AG04450 (cell line): Measurements from ENCODE around the gene CFAP20DC. TPM values are rescaled to one million over a fixed set of nuclear protein-coding genes. Genes with fewer than 3 reads are reported as not detected.

Experiments used
- CTCF ChIA-PET: fragments of 300-600, 350-600 bp; formaldehyde crosslinking; extraction: SDS; loops from one replicate; lab custom pipeline; 2022; ENCODE audit warnings: antibody characterized with exemption, inconsistent platforms; lab: Charles Lee
- POLR2A ChIA-PET: fragments of 350-600 bp; formaldehyde crosslinking; extraction: SDS; loops from one replicate; lab custom pipeline; 2021; ENCODE audit warnings: antibody characterized with exemption, inconsistent platforms; lab: Yijun Ruan, JAX
- DNase-seq: peaks from one replicate; pipeline ENCODE4 v3.0.0-alpha.2; 2011; ENCODE audit warnings: low read depth, low spot score
- H3K27ac ChIP-seq: one replicate; pipeline ENCODE4 v1.5.1; 2012; ENCODE audit warnings: low read depth, low read length, control low read depth
- H3K27me3 ChIP-seq: one replicate; pipeline ENCODE4 v1.6.0; 2012; ENCODE audit warnings: low read length; ENCODE audit not compliant: control insufficient read depth, insufficient read depth
- H3K4me3 ChIP-seq: 2 replicates; pipeline ENCODE4 v1.5.1; 2011; ENCODE audit warnings: mild to moderate bottlenecking, low read depth, low read length, control low read depth
- H3K9me3 ChIP-seq: 2 replicates; pipeline ENCODE4 v1.5.1; 2012; ENCODE audit warnings: low read length; ENCODE audit not compliant: control insufficient read depth, insufficient read depth
- polyA plus RNA-seq: library from polyadenylated mRNA; depleted of rRNA; stranded (reverse); fragments of >200 nt; gene quantifications from 2 replicates; pipeline ENCODE4 v1.2.3, GENCODE V29; 2011
- TF ChIP-seq, protein P1 (sequence below): IDR thresholded peaks from 2 replicates; pipeline ENCODE4 v1.5.1; 2011; ENCODE audit warnings: low read depth, low read length, control low read depth, inconsistent platforms

Gene CFAP20DC
- polyA plus RNA-seq, 1 experiment: 3.5 TPM

DNA sequence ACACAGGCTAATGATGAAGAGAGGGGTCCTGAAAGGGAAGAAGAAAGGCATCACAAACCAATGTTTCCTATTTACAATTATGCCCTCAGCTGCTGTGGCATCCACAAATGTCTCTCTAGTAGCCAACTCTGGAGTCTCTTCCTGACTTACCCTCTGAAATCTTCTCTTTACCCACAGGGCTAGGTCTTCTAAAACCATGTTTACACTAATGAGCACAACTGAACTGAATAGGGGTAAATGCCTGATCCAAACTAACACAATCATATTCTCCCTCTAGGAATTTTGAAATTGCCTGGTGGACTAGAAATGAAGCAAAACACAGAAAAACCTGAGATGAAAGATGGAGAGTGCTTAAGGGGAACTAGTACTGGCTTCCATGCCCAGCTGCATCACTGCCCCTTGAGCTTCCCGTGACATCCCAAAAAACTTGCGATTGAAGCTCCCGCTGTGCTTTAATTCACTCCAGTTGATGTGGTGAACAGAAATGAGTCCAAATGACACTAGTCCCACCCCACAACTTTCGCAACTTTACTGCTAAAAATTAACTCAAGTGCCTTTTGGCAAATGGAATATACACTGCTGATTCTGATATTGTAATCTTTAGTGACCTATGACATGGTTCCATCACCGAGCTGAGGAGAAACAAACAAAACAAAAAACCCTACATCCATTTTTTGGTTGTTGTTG, 32.8 kb downstream of the CFAP20DC start:
- no peaks in the 10 kb centered on the region for H3K9me3 ChIP-seq
- H3K4me3 ChIP-seq: no peak overlapping the region
- POLR2A ChIA-PET: no interaction called here
- CTCF ChIA-PET: no interaction called here
- no peak for DNase-seq
- TF ChIP-seq, protein P1, sequence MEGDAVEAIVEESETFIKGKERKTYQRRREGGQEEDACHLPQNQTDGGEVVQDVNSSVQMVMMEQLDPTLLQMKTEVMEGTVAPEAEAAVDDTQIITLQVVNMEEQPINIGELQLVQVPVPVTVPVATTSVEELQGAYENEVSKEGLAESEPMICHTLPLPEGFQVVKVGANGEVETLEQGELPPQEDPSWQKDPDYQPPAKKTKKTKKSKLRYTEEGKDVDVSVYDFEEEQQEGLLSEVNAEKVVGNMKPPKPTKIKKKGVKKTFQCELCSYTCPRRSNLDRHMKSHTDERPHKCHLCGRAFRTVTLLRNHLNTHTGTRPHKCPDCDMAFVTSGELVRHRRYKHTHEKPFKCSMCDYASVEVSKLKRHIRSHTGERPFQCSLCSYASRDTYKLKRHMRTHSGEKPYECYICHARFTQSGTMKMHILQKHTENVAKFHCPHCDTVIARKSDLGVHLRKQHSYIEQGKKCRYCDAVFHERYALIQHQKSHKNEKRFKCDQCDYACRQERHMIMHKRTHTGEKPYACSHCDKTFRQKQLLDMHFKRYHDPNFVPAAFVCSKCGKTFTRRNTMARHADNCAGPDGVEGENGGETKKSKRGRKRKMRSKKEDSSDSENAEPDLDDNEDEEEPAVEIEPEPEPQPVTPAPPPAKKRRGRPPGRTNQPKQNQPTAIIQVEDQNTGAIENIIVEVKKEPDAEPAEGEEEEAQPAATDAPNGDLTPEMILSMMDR: no peak
- no peaks in the 10 kb centered on the region for H3K27me3 ChIP-seq
- no peak overlapping the region for H3K27ac ChIP-seq

DNA sequence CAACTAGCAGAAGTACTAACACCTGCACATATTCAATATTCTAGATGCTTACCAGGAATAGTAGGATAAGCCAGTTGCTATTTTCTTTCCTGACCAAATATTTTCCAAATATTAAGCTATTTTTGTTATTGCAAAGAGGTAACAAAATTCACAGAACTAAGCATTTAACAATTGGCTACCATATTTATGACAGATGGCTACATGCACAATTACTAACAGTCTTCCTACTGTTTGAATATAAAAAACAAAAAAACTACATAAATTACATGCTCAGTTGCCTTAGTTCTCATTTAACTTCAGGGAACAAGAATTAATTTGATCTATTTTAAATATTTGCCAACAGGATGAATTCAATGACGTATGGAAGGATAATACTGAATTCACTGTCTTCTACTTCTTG, 36.2 kb downstream of the CFAP20DC start:
- H3K27me3 ChIP-seq: no peaks in the 10 kb centered on the region
- TF ChIP-seq, protein P1: no peak
- no peak overlapping the region for H3K4me3 ChIP-seq
- ChIA-PET POLR2A (no interaction called here), CTCF (interaction anchor here (1.4 to 2.7 kb wide), 3 partner anchors 19 to 189 kb away, joined by 3 to 8 read pairs (median 5); no protein-coding TSS in a partner anchor)
- H3K9me3 ChIP-seq: no peaks in the 10 kb centered on the region
- H3K27ac ChIP-seq: no peak overlapping the region
- DNase-seq: no peak

DNA sequence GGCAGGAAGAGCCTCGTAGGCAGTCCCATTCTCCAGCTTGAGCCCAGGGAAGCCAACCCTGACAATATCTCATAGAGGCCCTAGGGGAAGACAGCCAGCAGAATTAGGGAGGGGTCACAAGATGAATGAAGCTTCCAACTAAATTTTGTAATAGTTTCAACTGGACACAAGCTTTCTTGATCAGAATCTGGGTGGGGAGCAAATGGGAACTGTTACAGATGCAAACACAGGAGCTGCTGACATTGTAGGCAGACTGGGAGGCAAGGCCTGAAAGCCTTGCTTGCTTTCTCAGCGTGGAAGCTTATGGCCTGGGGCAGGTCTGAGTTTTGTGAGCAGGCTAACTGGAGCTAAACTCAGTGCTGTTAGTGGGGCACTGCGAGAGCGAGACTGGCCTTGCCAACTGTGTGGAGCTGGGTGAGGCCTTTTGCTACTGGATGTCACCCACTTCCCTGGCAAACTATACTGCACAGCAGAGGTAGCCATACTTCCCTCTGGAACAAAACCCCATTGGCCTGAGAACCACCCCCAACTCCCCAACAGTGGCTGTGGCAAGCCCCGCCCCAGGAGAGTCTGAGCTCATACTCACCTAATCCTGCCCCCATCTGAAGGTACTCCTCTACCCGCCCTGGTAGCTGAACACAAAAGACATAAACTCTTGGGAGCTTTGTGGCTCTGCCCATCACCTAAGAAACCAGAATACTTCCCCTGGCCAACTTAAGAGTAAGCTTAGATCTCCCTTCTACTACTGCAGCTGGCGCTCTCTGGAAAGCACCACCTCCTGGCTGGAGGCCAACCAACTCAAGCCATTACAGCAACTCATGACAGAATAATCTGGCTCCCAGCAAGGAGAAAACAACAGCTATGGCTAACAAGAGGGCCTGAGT, 42.9 kb downstream of the CFAP20DC start:
- no peak overlapping the region for H3K4me3 ChIP-seq
- TF ChIP-seq, protein P1: no peak
- POLR2A ChIA-PET: no interaction called here
- no peaks in the 10 kb centered on the region for H3K9me3 ChIP-seq
- no peaks in the 10 kb centered on the region for H3K27me3 ChIP-seq
- CTCF ChIA-PET: interaction anchor here (0.5 to 3.3 kb wide), 6 partner anchors 13 to 439 kb away, joined by 3 to 27 read pairs (median 4); no protein-coding TSS in a partner anchor
- H3K27ac ChIP-seq: peak overlapping the region; percentile 4
- peak; percentile 47 for DNase-seq

DNA sequence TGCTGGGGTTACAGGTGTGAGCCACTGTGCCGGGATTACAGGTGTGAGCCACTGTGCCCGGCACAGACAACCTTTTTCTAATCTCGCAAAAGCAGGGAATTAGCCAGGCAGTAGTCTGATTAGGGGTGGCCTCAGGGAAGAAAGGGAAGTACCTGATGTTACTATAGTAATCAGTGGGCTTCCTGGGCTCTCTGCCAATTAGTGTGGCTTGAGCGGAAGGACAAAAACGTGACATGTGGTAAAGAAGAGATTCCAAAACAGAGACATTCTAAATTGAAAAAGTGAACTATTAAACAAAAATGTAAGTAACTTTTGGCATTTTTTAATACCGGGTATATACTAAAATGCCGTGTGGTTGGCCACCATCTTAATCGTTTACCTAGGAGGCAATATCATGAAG, 48.1 kb downstream of the CFAP20DC start:
- ChIA-PET CTCF (no interaction called here), POLR2A (no interaction called here)
- H3K27me3 ChIP-seq: no peaks in the 10 kb centered on the region
- TF ChIP-seq, protein P1: no peak
- DNase-seq: no peak
- H3K9me3 ChIP-seq: no peaks in the 10 kb centered on the region
- no peak overlapping the region for H3K27ac ChIP-seq
- no peak overlapping the region for H3K4me3 ChIP-seq

DNA sequence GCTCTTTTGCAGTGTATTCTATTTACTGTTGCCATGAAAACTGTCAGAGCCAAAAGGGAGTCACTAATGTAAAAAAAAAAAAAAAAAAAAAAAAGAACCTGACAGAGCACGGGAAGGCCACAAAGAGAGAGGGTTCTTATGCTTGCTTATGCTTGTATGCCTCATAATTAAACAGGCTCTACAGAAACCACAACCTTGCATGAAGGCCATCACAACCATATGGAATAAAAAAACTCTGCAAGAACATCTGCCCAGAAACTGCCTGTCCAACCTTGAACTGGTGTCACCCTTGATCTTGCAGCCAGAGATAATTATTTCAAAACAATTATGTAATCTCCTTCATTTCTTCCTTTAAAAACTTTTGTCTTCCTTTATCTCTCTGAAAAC, 50.1 kb downstream of the CFAP20DC start:
- H3K27ac ChIP-seq: no peak overlapping the region
- TF ChIP-seq, protein P1: no peak
- H3K4me3 ChIP-seq: no peak overlapping the region
- no peaks in the 10 kb centered on the region for H3K27me3 ChIP-seq
- ChIA-PET POLR2A (no interaction called here), CTCF (interaction anchor here (7.3 kb wide), 1 partner anchor 53 kb away, joined by 48 read pairs; no protein-coding TSS in a partner anchor)
- no peaks in the 10 kb centered on the region for H3K9me3 ChIP-seq
- DNase-seq: no peak
